C4-2B (cell line): ENCODE measurements around the gene TSPAN9.

Experiments used
- CTCF ChIP-seq: fragments of 450-650 bp; conservative IDR thresholded peaks from 2 replicates; pipeline ENCODE4 v1.5.1; 2017; ENCODE audit warnings: mild to moderate bottlenecking
- ZFX ChIP-seq: fragments of 450-650 bp; IDR thresholded peaks from 2 replicates; pipeline ENCODE4 v1.6.1; 2017

GRCh38 chr12:3148366-3149000, 71.3 kb downstream of the TSPAN9 start:
- TF ChIP-seq CTCF = no peak
- TF ChIP-seq ZFX = no peak
